ENCODE data around the gene FHOD3. TPM values are rescaled to one million over a fixed set of nuclear protein-coding genes. Genes with fewer than 3 reads are reported as not detected.
"Not testable (repeated sequence)": the region's sequence is repeated elsewhere in the genome, so short reads cannot be mapped to it uniquely, and the experiment has no call there.

FHOD3 gene
- total and polyA plus RNA-seq, 2 of the 13 experiments (the other 11 are each of a cell fraction or from before 2014, with no cell fraction given), result 0.07 TPM; not detected in 1

DNA sequence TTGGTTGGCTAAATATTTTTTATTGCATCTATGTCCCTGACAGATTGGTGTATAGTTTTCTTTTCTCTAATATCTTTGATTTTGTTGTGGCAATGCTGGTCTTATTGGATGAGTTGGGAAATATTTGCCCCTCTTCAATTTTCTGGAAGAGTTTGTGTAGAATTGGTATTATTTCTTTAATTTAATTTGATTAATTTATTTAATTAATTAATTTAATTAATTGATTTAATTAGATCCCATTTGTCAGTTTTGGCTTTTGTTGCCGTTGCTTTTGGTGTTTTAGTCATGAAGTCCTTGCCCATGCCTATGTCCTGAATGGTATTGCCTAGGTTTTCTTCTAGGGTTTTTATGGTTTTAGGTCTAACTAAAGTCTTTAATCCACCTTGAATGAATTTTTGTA, 253.8 kb downstream of the FHOD3 start:
- DNase-seq (ENCODE audit: low spot score); ATAC-seq; H3K4me1 ChIP-seq (ENCODE audit: insufficient read depth, low read length); H3K4me3 ChIP-seq (replicated peaks in 1 of 3; ENCODE audit: insufficient read depth in 1 of 3, low read depth in 2 of 3, low read length in 3 of 3); H3K27me3 ChIP-seq (ENCODE audit: control insufficient read depth in 1 of 2, insufficient read depth in 2 of 2, low read length in 2 of 2); H4K20me1 ChIP-seq (ENCODE audit: insufficient read depth, low read length); H3K36me3 ChIP-seq (replicated peaks in 1 of 2; ENCODE audit: control insufficient read depth in 1 of 2, insufficient read depth in 2 of 2, low read length in 2 of 2); H3K9ac ChIP-seq (ENCODE audit: insufficient read depth, low read depth, low read length); BruUV-seq (replicated peaks); H2AFZ ChIP-seq (ENCODE audit: low read length); H3K9me3 ChIP-seq (ENCODE audit: low read length); in situ Hi-C loops (cut with HindIII; ENCODE audit: extremely low pct_ligation_motif_present, low pct_unique_long_range_greater_than_20kb); intact Hi-C loops (cut with micrococcal nuclease; ENCODE audit: unreplicated experiment); H3K79me2 ChIP-seq (ENCODE audit: insufficient read depth, low read length); H3K27ac ChIP-seq (ENCODE audit: extremely low read length, insufficient read depth, low read length); CTCF ChIA-PET (ENCODE audit: low intra/inter-chr PET ratio, low total read pairs); POLR2A ChIA-PET; H3K4me2 ChIP-seq (ENCODE audit: low read depth, low read length); FAIRE-seq: not testable (repeated sequence)
- WGBS (ENCODE audit: low lambda C conversion rate), result 0% methylated on average over 1 of the region's 1 CpG

DNA sequence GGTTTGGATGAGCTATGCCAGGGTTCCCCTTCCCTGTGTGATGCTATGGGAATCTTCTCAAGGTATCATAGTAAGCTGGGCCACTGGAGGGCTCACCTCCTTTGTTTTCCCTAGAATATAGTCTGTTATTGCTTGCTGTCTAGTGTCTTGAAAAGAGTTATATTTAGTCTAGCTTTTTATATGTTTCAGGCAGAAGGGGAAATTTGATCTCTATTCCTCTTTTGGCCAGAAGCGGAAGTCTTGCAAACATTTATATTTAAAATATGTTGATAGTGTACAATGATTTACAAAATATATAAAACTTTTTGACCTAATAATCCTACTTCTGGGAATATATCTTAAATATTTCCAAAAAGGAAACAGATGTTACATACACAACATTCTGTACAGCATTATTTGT, 260.7 kb downstream of the FHOD3 start:
- in situ Hi-C loops (cut with HindIII; ENCODE audit: extremely low pct_ligation_motif_present, low pct_unique_long_range_greater_than_20kb), result no loop called here
- no peak overlapping the region for H3K27ac ChIP-seq (ENCODE audit: extremely low read length, insufficient read depth, low read length)
- POLR2A ChIA-PET, result no interaction called here
- no peak for ATAC-seq
- CTCF ChIA-PET (ENCODE audit: low intra/inter-chr PET ratio, low total read pairs), result no interaction called here
- no peak overlapping the region for H2AFZ ChIP-seq (ENCODE audit: low read length)
- H3K4me2 ChIP-seq (ENCODE audit: low read depth, low read length), result no peak overlapping the region
- DNase-seq (ENCODE audit: low spot score), result no peak
- H3K27me3 ChIP-seq (ENCODE audit: control insufficient read depth in 1 of 2, insufficient read depth in 2 of 2, low read length in 2 of 2), result peaks cover 0 to 3% of the 10 kb centered on the region in 2 experiments; a peak in 2 of 5 replicates
- H3K9me3 ChIP-seq (ENCODE audit: low read length), result no peaks in the 10 kb centered on the region
- WGBS (ENCODE audit: low lambda C conversion rate), result 52% methylated on average over 1 of the region's 1 CpG
- FAIRE-seq, result no peak
- no TSS peak for BruUV-seq (replicated peaks)
- no peaks in the 10 kb centered on the region for H4K20me1 ChIP-seq (ENCODE audit: insufficient read depth, low read length)
- no peak overlapping the region for H3K4me3 ChIP-seq (replicated peaks in 1 of 3; ENCODE audit: insufficient read depth in 1 of 3, low read depth in 2 of 3, low read length in 3 of 3)
- intact Hi-C loops (cut with micrococcal nuclease; ENCODE audit: unreplicated experiment), result no loop called here
- H3K79me2 ChIP-seq (ENCODE audit: insufficient read depth, low read length), result no peaks in the 10 kb centered on the region
- H3K4me1 ChIP-seq (ENCODE audit: insufficient read depth, low read length), result no peaks in the 10 kb centered on the region
- no peaks in the 10 kb centered on the region for H3K36me3 ChIP-seq (replicated peaks in 1 of 2; ENCODE audit: control insufficient read depth in 1 of 2, insufficient read depth in 2 of 2, low read length in 2 of 2)
- no peak overlapping the region for H3K9ac ChIP-seq (ENCODE audit: insufficient read depth, low read depth, low read length)
- TF ChIP-seq, protein P1, sequence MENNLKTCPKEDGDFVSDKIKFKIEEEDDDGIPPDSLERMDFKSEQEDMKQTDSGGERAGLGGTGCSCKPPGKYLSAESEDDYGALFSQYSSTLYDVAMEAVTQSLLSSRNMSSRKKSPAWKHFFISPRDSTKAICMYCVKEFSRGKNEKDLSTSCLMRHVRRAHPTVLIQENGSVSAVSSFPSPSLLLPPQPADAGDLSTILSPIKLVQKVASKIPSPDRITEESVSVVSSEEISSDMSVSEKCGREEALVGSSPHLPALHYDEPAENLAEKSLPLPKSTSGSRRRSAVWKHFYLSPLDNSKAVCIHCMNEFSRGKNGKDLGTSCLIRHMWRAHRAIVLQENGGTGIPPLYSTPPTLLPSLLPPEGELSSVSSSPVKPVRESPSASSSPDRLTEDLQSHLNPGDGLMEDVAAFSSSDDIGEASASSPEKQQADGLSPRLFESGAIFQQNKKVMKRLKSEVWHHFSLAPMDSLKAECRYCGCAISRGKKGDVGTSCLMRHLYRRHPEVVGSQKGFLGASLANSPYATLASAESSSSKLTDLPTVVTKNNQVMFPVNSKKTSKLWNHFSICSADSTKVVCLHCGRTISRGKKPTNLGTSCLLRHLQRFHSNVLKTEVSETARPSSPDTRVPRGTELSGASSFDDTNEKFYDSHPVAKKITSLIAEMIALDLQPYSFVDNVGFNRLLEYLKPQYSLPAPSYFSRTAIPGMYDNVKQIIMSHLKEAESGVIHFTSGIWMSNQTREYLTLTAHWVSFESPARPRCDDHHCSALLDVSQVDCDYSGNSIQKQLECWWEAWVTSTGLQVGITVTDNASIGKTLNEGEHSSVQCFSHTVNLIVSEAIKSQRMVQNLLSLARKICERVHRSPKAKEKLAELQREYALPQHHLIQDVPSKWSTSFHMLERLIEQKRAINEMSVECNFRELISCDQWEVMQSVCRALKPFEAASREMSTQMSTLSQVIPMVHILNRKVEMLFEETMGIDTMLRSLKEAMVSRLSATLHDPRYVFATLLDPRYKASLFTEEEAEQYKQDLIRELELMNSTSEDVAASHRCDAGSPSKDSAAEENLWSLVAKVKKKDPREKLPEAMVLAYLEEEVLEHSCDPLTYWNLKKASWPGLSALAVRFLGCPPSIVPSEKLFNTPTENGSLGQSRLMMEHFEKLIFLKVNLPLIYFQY (CRISPR knock-in tag; IDR thresholded peaks at IDR 0.05; ENCODE audit: borderline replicate concordance), result no peak
- TF ChIP-seq PHB2 (IDR thresholded peaks at IDR 0.05; ENCODE audit: partially characterized antibody) (no peak), RBM22 (optimal IDR thresholded peaks at IDR 0.05; ENCODE audit: low read length) (no peak), TCF12 (IDR thresholded peaks at IDR 0.05) (no peak), TCF12 (CRISPR knock-in tag; IDR thresholded peaks at IDR 0.05) (no peak), ATAD3A (CRISPR knock-in tag; IDR thresholded peaks at IDR 0.05) (no peak), SP2 (CRISPR knock-in tag; IDR thresholded peaks at IDR 0.05) (no peak), RFX5 (IDR thresholded peaks at IDR 0.05; ENCODE audit: low read depth, low read length) (no peak)
- TF ChIP-seq, protein P2, sequence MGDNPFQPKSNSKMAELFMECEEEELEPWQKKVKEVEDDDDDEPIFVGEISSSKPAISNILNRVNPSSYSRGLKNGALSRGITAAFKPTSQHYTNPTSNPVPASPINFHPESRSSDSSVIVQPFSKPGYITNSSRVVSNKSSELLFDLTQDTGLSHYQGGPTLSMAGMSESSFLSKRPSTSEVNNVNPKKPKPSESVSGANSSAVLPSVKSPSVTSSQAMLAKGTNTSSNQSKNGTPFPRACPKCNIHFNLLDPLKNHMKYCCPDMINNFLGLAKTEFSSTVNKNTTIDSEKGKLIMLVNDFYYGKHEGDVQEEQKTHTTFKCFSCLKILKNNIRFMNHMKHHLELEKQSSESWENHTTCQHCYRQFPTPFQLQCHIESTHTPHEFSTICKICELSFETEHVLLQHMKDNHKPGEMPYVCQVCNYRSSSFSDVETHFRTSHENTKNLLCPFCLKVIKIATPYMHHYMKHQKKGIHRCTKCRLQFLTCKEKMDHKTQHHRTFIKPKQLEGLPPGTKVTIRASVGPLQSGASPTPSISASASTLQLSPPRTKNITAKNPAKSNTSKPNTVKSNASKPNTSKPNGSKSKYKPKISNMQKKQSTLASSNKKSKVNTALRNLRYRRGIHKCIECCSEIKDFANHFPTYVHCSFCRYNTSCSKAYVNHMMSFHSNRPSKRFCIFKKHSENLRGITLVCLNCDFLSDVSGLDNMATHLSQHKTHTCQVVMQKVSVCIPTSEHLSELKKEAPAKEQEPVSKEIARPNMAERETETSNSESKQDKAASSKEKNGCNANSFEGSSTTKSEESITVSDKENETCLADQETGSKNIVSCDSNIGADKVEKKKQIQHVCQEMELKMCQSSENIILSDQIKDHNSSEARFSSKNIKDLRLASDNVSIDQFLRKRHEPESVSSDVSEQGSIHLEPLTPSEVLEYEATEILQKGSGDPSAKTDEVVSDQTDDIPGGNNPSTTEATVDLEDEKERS (CRISPR knock-in tag; IDR thresholded peaks at IDR 0.05), result no peak
- TF ChIP-seq, protein P3, sequence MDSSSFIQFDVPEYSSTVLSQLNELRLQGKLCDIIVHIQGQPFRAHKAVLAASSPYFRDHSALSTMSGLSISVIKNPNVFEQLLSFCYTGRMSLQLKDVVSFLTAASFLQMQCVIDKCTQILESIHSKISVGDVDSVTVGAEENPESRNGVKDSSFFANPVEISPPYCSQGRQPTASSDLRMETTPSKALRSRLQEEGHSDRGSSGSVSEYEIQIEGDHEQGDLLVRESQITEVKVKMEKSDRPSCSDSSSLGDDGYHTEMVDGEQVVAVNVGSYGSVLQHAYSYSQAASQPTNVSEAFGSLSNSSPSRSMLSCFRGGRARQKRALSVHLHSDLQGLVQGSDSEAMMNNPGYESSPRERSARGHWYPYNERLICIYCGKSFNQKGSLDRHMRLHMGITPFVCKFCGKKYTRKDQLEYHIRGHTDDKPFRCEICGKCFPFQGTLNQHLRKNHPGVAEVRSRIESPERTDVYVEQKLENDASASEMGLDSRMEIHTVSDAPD (CRISPR knock-in tag; IDR thresholded peaks at IDR 0.05), result no peak

Measured in HepG2 (cell line).